CD4-positive, alpha-beta T cell treated with Interleukin-1 beta for 1 hour (primary cell): ENCODE results near the gene BHLHE41.
A peak's percentile ranks its signal among the peaks of the same experiment; 100 is the strongest.

ENCODE experiments used
- DNase-seq, 2 donors: peaks; one replicate each; pipeline ENCODE4 v3.0.0-alpha.2; 2020 to 2022

The BHLHE41 gene

DNA sequence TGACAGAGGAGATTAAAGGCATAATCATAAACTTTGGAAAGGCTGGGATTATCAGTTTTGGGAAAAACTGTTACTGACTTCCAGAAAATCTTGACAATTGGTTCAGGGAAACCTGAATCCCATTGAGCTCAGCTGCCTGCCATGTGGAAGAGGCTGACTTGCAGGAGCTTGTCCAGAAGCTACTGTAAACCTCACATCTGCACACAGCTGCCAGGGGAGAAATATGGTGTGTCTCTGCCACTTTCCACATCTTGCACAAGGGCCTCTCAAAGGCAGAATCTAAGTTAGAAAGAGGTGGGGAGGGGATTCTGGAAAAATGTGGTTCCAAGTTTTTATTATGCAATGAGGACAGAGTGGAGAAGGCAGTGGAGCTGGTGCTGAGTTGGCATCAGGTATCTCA is 8.7 kb upstream of the BHLHE41 start:
- DNase-seq, result no peak

- DNase-seq, result no peak
Measured at GRCh38 chr12:26132866-26133265, 8.0 kb upstream of the BHLHE41 start.

DNA sequence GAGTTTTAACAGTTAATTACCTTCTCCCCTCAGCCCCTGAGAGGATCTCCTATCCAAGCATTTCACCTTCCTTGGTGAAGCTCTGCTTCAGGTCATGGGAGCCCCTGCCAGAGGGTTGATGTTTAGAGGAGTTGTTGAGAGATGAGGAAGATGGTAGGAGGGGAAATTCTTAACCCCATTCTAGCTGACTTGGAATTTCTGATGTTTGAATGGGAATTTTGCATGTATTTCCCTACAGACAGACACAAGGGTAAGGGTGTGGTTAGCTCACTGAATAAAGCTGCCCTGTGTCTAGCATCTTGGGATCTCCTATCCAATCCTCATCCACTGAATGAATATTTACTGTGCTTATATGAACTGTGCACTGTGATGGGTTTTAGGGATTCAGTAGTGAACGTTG is 7.1 kb upstream of the BHLHE41 start:
- no peak for DNase-seq

- no peak for DNase-seq
Measured at GRCh38 chr12:26130728-26131127, 5.9 kb upstream of the BHLHE41 start.

DNA sequence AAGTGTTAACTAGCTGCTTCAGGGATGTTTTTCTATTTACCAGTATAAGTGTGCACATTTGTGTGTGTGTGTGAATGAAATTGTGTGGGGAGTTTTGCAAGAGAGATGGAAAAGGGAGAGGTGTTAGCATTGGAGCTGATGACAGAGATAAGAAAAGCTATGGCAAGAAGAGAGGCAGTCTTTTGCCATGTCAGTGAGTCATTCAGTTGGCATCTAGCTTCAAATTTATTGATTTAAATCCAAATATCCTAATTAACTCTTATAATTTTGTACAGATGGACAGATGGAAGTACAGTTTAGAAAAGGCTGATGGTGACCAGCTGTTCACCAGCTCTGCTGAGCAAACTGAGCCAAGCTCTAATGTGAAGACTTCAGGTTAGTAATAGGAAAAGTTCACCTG is 3.3 kb upstream of the BHLHE41 start:
- DNase-seq, result no peak

- no peak for DNase-seq
Measured at GRCh38 chr12:26127404-26127803, 2.6 kb upstream of the BHLHE41 start.

- peak in 1 of 2 donors; percentile 59 for DNase-seq
Measured at GRCh38 chr12:26126340-26127284, 1.8 kb upstream of the BHLHE41 start.

DNA sequence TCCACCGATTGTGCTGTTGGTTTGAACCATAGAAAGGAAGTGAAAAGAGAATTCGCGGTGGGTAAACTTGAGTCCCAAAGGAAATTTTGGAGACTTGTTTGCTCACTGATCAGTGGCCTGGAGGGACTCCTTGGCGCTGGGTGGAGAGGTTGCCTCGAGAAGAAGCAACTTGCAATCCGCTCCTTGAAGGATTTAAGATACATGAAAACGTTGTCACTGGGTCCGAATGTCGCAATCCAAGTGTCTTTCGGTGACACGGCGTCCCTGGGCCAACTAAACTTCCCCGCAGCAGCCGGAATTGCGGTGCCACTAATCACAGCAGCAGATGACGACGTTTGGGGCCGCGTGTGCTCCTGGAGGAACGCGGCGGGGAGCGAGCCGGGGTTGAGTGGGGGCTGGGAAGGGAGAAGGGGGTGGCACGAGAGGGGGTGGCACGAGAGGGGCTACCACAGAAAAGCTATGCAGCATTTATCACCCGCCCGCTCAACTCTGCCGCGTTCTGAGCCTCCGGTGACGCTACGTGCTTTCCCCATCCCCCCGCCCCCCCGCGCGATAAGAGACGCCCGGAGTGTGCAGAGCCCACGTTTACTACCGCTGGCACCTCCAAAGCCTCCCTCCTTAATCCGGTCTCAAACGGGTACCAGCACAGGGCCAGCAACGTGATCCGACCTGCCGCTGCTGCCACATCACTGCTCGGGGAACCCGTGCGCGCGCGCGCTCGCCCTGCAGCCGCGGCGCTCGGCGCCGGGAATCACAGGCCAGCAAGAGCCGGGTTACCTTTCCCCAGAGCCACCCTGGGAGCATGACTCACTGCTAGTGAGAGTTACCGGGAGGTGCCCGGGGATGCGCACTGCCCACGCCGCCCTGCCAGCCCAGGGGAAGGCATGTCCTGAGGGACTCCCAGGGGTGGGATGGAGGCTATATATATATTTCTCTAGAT is 833 bp upstream of the BHLHE41 start:
- peak in 1 of 2 donors; percentile 56 for DNase-seq

DNA sequence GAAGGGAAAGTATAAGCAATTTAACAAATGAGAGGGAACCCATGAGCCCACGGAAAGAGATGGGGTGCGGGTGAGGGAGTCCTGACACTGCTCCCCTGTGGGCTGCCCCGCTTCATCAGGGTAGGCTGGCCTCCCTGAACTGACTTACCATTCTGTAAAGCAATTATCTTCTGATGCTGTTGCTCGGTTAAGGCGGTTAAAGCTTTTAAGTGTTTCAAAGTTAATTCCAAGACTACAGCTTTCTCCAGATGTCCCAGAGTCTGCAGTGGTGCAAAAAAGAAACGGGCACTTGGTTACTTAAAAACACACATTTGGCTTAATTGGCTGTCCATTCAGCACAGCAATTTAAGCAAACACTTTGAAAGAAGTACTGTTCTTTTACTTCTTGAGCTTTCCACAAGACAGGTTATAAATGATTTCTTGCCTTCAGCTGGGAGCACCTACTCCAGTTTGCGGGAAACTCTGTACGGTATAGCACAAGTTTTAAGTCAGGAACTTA is 1.3 kb downstream of the BHLHE41 start:
- DNase-seq, result no peak

DNA sequence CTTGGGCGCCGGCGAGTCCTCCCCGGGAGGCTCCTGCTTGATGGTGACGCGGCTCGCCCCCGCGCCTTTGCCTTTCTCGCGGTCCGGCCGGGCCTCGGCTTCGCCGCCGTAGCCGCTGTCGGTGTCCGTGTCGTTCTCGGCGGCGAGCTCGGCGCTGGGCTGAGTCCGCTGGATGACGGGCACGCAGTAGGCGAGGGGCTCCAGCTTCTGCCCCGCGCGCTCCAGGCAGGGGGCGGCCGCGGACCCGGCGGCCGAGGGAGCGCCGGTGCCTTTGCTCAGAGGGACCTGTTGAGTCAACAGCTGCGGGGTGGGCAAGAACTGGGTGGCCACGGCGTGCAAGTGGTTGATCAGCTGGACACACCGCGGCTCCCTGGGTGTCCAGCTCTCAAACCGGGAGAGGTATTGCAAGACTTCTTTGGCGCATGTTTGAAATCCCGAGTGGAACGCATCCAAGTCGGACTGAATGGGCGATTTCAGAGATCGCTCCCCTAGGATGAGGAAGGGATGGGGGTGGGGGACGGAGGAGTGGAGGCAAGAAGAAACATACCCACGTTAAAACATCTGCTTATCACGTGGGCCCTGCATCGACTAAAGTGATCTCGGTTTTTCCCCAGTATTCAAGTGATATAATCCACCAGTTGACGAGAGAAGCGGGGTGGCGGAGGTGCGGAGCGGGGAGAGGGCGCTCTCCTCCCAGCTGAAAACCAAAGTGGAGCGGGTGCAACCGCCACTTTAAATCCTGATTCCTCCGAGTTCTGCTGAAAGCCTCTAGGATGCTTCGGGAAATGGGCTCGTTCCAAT is 2.0 kb downstream of the BHLHE41 start:
- peak; percentile 22 to 34 for DNase-seq

DNA sequence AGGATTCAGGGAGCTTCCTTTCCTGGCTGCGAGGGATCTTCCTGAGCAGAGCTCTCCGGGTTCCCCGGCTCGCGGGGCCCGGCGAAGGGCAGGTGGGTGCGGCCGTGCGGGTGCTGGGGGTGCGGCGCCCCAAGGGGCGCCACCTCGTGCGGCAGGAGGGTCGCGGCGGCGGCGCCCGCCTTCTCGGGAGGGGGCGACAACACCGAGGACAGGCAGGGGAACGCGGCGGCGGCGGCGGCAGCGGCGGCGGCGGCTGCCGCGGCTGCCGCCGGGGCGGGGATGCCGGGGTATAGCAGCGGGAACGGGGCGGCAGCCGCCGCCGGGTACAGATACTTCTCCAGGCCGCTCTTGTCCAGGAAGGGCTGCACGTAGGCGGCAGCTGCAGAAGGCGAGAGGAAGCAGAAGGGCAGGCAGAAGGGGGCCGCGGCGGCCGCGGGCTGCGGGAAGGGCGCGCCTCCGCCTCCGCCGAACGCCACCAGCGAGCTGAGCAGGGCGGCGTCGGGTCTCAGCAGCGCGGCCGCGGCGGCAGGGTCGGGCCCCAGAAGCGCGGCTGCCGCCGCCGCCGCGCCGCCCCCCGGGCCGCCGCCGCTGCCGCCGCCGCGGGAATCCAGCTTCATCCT is 2.7 kb downstream of the BHLHE41 start:
- DNase-seq, result peak in 1 of 2 donors; percentile 34

DNA sequence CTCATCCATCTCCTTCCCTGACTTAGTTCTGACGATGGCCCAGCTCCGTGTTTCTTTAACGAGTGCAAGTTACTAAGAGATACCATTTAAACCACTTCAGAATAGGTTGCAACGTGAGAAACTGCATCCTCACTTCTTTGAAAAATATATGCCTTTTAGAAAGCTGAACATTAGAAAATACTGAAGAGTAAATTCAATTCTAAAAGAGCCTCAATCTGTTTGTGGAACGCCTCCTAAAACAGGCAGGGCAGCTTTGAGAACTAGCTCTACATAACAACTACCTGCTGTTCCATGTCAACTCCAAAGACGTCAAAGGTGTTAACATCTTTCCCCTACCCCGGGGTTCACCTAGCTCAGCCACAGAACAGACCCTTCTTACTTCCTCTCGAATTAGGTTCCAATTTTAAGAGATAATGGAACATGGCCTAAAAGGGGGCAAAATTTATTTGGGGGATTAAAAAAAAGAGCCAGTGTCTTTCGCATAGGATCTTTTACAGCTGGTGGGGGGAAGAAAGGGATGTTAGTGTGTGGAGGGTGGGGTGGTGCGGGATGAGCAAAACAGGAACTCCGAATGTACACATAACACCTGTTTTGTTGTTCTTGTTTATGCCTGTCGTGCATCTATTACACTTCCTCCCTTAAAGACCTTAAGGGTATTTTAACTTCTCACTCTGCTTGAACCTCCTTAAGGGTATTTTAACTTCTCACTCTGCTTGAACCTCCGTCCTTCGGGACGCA is 3.3 kb downstream of the BHLHE41 start:
- no peak for DNase-seq

- no peak for DNase-seq
Measured at GRCh38 chr12:26120561-26121274, 4.1 kb downstream of the BHLHE41 start.

GRCh38 chr12:26119391-26119989 is 5.3 kb downstream of the BHLHE41 start:
- DNase-seq, result no peak

DNA sequence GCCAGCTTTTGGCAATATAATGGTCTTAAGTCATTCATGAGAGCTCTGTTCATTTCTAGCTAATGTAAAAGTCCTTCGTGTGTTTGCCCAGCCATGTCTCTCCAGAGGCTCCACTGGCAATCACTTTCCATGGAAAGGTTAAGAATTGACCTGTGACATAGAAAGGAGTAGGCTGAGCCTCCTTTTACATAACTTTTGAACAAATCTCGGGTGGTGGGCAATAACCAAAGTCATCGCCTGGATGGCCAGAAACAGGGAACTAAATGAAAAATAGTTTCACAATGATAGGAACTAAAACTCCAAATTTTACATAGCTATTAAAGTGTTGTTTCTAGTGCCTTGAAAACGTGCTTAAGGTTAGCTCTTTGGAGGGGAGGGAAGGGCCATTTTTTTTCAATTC is 6.5 kb downstream of the BHLHE41 start:
- no peak for DNase-seq

GRCh38 chr12:26116829-26117715 is 7.8 kb downstream of the BHLHE41 start:
- DNase-seq, result no peak

DNA sequence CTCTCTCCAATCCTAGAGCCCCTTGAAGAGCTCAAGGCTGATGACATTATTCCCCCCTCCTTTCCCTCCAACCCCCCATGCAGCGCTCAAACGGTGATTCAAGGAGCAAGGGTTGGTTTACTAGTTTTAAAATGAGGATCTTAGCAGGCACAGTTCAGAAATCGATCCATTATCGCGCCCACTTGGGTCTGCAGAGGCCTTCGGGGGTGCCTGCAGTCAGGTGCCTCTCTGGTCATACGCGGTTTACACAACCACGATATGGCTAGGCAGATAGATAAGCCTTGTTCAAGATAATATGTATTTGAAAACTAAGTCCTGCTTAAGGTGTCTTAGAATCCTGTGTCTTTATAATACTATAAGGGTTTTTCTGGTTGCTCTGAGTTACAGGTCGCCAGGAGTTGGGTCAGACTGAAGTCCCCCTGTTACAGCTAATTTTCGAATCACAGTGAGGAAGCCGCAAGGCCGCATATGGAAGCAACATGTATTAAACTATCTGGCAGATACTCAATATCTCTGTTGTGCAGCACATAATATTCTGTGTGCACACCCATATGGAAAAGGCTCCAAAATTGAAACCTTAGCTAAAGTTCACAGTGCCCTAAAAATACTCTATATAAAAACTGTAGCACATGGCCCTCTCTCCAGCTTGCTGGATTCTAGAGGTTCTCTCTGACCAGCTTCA is 10.0 kb downstream of the BHLHE41 start:
- no peak for DNase-seq
